Occipital lobe (tissue), 2 donors: ENCODE measurements around the gene MINAR2. TPM values are rescaled to one million over a fixed set of nuclear protein-coding genes. Genes with fewer than 3 reads are reported as not detected.

Source experiments
- DNase-seq: peaks from one replicate; lab custom pipeline; 2025; lab: John Stamatoyannopoulos, UW
- total RNA-seq: library from RNA; depleted of rRNA; stranded (reverse); fragments of >200 nt; gene quantifications from one replicate; pipeline ENCODE4 v1.2.3, GENCODE V29; 2014

Gene MINAR2
- total RNA-seq, 1 donor from 2014 or later: not detected

GRCh38 chr5:129771058-129771838 is 23.4 kb downstream of the MINAR2 start:
- DNase-seq: peak; percentile 61

GRCh38 chr5:129773376-129773775 is 25.5 kb downstream of the MINAR2 start:
- DNase-seq: no peak

GRCh38 chr5:129781594-129781993 is 33.7 kb downstream of the MINAR2 start:
- no peak for DNase-seq

GRCh38 chr5:129803403-129803802 is 55.5 kb downstream of the MINAR2 start:
- no peak for DNase-seq

GRCh38 chr5:129804705-129805104 is 56.8 kb downstream of the MINAR2 start:
- no peak for DNase-seq

GRCh38 chr5:129807162-129807814 is 59.4 kb downstream of the MINAR2 start:
- no peak for DNase-seq

Other genes with a start within 250 kb of the MINAR2 start
- gene CHSY3, start 156.4 kb downstream of the MINAR2 start, total RNA-seq: 41.0 TPM